HFFc6 (cell line): Measurements from ENCODE around the gene RMND5A. TPM values are rescaled to one million over a fixed set of nuclear protein-coding genes. Genes with fewer than 3 reads are reported as not detected.

Experiments used
- DNase-seq: peaks from one replicate; pipeline ENCODE4 v3.0.0-alpha.2; 2018
- H3K27ac Mint-ChIP-seq: 2 replicates; pipeline ENCODE4 v1.8.0; 2020; ENCODE audit warnings: mild to moderate bottlenecking, mixed read lengths
- H3K27me3 Mint-ChIP-seq: 2 replicates; pipeline ENCODE4 v1.8.0; 2021; ENCODE audit warnings: mild to moderate bottlenecking, moderate library complexity, mixed read lengths; ENCODE audit not compliant: insufficient read depth
- H3K36me3 Mint-ChIP-seq: 2 replicates; pipeline ENCODE4 v1.8.0; 2021; ENCODE audit warnings: low read depth, mixed read lengths
- H3K4me1 Mint-ChIP-seq: 2 replicates; pipeline ENCODE4 v1.8.0; 2020; ENCODE audit warnings: low read depth, mixed read lengths
- H3K4me3 Mint-ChIP-seq: 2 replicates; pipeline ENCODE4 v1.8.0; 2020; ENCODE audit warnings: mild to moderate bottlenecking, moderate library complexity, mixed read lengths
- H3K9me3 Mint-ChIP-seq: 2 replicates; pipeline ENCODE4 v1.8.0; 2020; ENCODE audit warnings: mild to moderate bottlenecking, mixed read lengths
- total RNA-seq, 6 experiments: library from RNA; stranded (reverse); fragmentation: NEBNext Ultra II Directional; extraction: Animal tissue kit (Norgen Biotek cat#: 25700); gene quantifications; 2 replicates in 1 of 6; 3 replicates in 5 of 6; pipeline ENCODE4 v1.2.3, GENCODE V29; 2021
- TF ChIP-seq, protein P1 (sequence below): fragments of 200-600 bp; sonication (generic); IDR thresholded peaks from 2 replicates; pipeline ENCODE4 v1.5.0; 2021; ENCODE audit warnings: antibody characterized with exemption, mild to moderate bottlenecking

The RMND5A gene
- total RNA-seq, 6 experiments from 2014 or later = 5.5 to 10.7 (median 8.4) TPM

DNA sequence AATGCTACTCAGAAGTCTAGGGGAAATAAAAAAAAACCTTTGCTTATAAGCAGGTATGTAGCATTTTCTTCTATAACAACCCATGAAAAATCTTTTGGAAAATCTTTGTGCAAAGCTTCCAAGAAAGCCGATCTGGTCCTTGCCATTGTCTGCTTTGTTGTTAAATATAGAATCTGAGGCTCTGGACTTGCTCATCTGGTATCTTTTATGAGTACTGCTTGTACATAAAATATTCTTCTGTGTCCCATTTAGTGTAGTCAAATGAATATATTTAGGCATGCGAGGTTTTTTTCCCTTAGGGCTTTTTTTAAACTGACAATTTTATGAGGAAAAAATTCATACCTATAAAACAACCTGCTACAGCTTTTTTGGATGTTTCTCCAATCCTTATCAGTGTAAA lies 45.0 kb upstream of the RMND5A start:
- Mint-ChIP-seq H3K9me3 (no peaks in the 10 kb centered on the region), H3K4me1 (peaks cover 4% of the 10 kb centered on the region; the same call in 1 of the 2 replicates), H3K36me3 (no peaks in the 10 kb centered on the region), H3K27ac (no peak overlapping the region), H3K27me3 (peaks cover 17% of the 10 kb centered on the region), H3K4me3 (no peak overlapping the region)
- DNase-seq = no peak
- TF ChIP-seq, protein P1, sequence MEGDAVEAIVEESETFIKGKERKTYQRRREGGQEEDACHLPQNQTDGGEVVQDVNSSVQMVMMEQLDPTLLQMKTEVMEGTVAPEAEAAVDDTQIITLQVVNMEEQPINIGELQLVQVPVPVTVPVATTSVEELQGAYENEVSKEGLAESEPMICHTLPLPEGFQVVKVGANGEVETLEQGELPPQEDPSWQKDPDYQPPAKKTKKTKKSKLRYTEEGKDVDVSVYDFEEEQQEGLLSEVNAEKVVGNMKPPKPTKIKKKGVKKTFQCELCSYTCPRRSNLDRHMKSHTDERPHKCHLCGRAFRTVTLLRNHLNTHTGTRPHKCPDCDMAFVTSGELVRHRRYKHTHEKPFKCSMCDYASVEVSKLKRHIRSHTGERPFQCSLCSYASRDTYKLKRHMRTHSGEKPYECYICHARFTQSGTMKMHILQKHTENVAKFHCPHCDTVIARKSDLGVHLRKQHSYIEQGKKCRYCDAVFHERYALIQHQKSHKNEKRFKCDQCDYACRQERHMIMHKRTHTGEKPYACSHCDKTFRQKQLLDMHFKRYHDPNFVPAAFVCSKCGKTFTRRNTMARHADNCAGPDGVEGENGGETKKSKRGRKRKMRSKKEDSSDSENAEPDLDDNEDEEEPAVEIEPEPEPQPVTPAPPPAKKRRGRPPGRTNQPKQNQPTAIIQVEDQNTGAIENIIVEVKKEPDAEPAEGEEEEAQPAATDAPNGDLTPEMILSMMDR = no peak

DNA sequence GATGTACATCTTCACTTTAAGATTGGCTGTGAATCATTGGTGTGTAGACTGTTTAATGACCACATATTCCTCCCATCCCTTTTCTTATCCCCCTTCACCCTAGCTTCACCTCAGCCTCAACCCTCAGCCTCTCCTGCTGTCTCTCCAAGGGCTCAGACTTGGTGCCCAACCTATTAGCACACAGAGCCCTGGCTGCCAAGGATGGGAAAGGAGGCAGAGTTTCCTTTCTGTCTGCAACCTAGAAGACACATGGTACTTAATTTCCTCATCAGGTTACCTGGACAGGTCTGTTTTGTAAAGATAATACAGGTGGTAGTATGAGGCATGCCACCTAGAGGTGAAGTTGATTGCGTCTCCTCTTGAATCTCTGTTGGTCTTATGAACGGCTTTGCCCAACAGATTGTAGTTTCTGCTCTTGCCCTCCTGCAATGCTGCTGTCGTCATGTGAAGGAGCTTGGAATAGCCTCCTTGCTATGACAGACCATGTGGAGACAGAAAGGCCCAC lies 44.5 kb upstream of the RMND5A start:
- no peaks in the 10 kb centered on the region for H3K36me3 Mint-ChIP-seq
- no peak for DNase-seq
- H3K27ac Mint-ChIP-seq = no peak overlapping the region
- H3K4me3 Mint-ChIP-seq = no peak overlapping the region
- no peaks in the 10 kb centered on the region for H3K9me3 Mint-ChIP-seq
- peaks cover 4% of the 10 kb centered on the region; the same call in 1 of the 2 replicates for H3K4me1 Mint-ChIP-seq
- peaks cover 15% of the 10 kb centered on the region for H3K27me3 Mint-ChIP-seq
- TF ChIP-seq, protein P1 = 0 out of 2 replicates have a peak, but pooled peaks have one; percentile 9

DNA sequence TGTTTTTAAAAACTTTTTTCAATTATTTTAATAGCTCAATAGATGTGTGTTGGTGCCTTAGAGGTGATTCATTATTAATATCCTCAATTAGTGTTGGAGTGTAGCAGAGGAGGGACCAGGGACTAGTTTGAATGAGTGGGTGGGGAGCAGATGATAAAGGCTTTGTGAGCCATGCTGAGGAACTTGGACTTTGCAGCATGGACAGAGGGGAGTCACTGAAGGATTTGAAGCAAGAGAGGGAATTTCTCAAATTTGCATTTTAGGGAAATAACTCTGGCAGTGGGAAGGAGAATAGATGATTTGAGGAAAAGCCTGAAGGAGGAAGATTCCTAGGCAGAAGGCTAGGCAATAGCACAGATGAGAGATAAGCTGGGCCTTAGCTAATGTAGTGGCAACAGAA lies 42.3 kb upstream of the RMND5A start:
- Mint-ChIP-seq H3K9me3 (no peaks in the 10 kb centered on the region), H3K36me3 (no peaks in the 10 kb centered on the region), H3K4me1 (no peaks in the 10 kb centered on the region), H3K4me3 (no peak overlapping the region), H3K27me3 (peaks cover 19% of the 10 kb centered on the region), H3K27ac (no peak overlapping the region)
- TF ChIP-seq, protein P1 = no peak
- DNase-seq = no peak

DNA sequence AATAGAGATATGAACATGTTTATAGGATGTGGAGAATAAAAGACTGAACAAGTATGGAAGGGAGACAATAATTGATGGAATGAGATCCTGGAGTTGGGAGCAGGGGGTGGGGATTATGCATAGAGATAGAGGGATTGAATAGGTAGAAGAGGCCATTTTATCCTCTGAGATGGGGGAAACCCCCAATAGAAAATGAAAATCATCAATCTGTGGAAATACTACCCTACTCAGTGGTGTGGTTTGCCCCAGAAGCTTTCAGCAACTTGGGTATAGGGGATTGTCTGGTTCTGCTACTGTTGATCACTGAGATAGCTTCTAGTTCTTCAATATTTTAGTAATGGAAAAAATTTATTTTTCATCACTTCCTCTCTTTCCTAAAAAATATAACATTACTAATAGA lies 41.1 kb upstream of the RMND5A start:
- H3K36me3 Mint-ChIP-seq = no peaks in the 10 kb centered on the region
- DNase-seq = no peak
- H3K9me3 Mint-ChIP-seq = no peaks in the 10 kb centered on the region
- no peaks in the 10 kb centered on the region for H3K4me1 Mint-ChIP-seq
- TF ChIP-seq, protein P1 = no peak
- H3K27ac Mint-ChIP-seq = no peak overlapping the region
- peaks cover 19% of the 10 kb centered on the region for H3K27me3 Mint-ChIP-seq
- H3K4me3 Mint-ChIP-seq = no peak overlapping the region

DNA sequence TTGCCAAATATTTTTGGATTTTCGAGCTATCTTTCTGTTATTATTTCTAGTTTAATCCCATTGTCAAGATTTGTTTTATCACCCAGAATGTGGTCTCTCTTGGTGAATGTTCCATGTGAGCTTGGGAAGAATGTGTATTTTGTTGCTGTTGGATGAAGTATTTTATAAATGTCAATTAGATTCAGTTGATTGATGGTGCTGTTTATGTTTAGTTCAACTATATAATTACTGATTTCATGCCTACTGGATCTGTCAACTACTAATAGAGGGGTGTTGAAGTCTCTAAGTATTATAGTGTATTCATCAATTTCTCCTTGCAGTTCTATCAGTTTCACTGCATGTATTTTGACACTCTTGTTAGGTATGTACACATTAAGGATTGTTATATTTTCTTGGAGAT lies 34.7 kb upstream of the RMND5A start:
- H3K27ac Mint-ChIP-seq = no peak overlapping the region
- no peak overlapping the region for H3K4me3 Mint-ChIP-seq
- H3K36me3 Mint-ChIP-seq = no peaks in the 10 kb centered on the region
- no peaks in the 10 kb centered on the region for H3K9me3 Mint-ChIP-seq
- DNase-seq = no peak
- peaks cover 5% of the 10 kb centered on the region for H3K27me3 Mint-ChIP-seq
- TF ChIP-seq, protein P1 = no peak
- H3K4me1 Mint-ChIP-seq = no peaks in the 10 kb centered on the region

DNA sequence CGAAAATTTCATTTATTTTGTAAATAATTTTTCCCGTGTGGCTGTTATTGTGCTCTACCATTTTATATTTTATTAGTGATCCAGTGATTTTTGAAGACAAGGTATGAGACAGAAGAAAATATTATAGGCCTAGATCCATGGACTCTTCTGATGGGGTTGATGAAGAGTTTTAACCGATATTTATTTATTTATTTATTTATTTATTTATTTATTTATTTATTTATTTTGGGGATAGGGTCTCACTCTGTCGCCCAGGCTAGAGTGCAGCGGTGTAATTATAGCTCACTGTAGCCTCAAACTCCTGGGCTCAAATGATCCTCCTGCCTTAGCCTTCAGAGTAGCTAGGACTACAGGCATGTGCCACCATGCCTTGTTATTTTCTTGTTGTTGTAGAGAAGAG lies 33.6 kb upstream of the RMND5A start:
- Mint-ChIP-seq H3K4me3 (no peak overlapping the region), H3K27ac (no peak overlapping the region), H3K36me3 (no peaks in the 10 kb centered on the region), H3K9me3 (no peaks in the 10 kb centered on the region), H3K4me1 (no peaks in the 10 kb centered on the region), H3K27me3 (peaks cover 3% of the 10 kb centered on the region; the same call in 1 of the 2 replicates)
- DNase-seq = no peak
- TF ChIP-seq, protein P1 = no peak
